ENCODE data around the gene RNF11.
"Not testable (repeated sequence)": the region's sequence is repeated elsewhere in the genome, so short reads cannot be mapped to it uniquely, and the experiment has no call there.

RNF11 gene, protein sequence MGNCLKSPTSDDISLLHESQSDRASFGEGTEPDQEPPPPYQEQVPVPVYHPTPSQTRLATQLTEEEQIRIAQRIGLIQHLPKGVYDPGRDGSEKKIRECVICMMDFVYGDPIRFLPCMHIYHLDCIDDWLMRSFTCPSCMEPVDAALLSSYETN
- 107 to 158 reads per million in 2 donors for total RNA-seq

- DNase-seq: peak; percentile 79 to 95 (median 89)
Measured at GRCh38 chr1:51235673-51236530, at the start of gene RNF11. Gene RNF11, plus strand, starts transcription at chr1:51236273. Its CDS starts 484 bp downstream, at chr1:51236757.

- DNase-seq: no peak
Measured at GRCh38 chr1:51188230-51188629, 47.8 kb upstream of the RNF11 start.

- DNase-seq: peak in 3 of 5 experiments; percentile 5 to 72 (median 17)
Measured at GRCh38 chr1:51189421-51190073, 46.5 kb upstream of the RNF11 start.

DNA sequence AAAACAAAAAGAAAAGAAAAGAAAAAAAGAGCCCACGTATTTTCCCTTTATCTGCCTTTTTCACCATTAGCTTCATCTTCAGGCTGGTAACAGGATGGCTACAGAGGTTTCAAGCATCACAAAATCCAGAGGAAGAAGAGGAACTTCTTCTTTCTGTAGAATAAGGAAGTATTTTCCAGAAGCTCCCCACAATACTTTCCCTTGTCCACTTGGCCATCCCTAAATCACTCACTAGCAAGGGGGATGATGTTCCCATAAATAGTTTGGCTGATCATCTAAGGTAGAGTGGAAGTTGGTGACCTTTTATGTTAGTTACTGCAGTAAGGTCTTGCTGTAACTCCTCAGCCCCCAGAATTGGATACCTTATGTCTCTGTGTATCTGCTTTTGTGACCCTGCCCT lies 45.1 kb upstream of the RNF11 start:
- DNase-seq: no peak

GRCh38 chr1:51192213-51192843 lies 43.7 kb upstream of the RNF11 start:
- peak in 4 of 5 experiments; percentile 2 to 73 (median 24) for DNase-seq

DNA sequence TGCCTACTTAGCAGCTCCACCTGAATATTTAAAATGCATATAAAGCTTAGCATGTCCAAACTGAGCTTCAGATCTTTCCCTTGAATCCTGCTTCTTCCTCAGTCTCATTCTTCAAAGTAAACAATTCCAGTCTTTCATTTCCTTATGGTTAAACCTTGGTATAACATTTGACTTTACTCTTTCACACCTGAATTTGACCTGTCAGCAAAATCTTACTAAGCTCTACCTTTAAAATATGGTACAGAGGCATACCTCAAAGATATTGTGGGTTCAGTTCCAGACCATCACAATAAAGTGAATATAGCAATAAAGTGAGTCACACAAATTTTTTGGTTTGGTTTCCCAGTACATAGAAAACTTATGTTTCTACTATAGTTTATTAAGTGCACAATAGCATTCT lies 42.5 kb upstream of the RNF11 start:
- peak in 1 of 5 experiments; percentile 24 for DNase-seq

- DNase-seq: peak in 1 of 5 experiments; percentile 66
Measured at GRCh38 chr1:51203121-51203873, 32.8 kb upstream of the RNF11 start.

DNA sequence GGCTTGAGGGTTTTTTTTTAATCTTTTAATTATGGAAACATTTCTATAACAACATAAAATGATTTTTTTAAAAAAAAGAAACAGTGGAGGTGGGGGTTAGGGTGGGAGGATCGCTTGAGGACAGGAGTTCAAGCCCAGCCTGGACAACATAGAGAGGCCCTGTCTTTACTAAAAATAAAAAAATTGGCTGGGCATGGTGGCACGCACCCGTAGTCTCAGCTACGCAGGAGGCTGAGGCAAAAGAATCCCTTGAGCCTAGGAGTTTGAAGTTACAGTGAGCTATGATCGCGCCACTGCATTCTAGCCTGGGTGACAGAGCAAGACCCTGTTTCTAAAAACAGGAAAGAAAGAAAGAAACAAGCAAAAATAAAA lies 32.2 kb upstream of the RNF11 start:
- no peak for DNase-seq

- no peak for DNase-seq
Measured at GRCh38 chr1:51210055-51210454, 26.0 kb upstream of the RNF11 start.

DNA sequence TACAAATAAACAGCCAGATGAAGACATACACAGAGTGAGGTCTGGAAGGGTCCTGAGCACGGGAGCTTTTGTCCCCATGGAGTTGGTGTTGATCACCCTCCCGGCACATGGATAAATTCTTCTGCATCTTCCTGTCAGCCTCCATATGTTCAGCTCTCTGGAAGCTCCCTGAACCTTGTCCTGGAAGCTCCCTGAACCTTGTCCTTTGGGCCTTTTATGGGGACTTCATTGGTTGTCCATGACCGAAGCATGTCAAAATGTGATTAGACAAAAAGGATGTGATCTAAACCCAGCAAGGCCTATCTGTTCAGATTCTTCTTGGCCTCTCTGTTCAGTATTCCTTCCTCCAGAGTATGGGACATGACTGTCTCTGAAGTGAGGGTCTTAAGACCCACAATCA lies 25.4 kb upstream of the RNF11 start:
- no peak for DNase-seq

DNA sequence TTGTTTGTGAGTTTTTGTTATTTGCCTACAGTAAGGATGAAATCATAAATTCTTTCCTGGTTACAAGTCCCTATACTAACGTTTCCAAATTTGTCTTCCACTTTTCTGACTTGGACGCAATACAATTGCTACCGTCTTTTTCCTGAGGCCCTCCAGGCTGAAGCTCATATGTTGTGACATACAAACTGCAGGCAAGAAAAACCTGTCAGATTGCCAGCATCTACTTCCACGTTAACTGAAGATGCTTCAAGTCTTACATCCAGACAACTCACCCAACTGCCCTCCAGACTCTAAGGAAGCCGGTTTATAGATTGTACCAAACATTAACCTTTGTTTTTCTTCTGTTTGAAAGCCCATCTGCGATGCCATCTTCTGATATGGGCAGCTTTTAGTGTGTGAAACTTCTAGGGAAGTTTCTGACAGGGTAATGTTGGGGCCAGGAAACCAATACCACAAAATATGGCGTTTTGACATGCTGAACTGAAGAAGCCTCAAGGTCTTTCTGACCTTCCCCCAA lies 21.4 kb upstream of the RNF11 start:
- DNase-seq: peak in 1 of 5 experiments; percentile 94

GRCh38 chr1:51215169-51215568 lies 20.9 kb upstream of the RNF11 start:
- peak in 1 of 5 experiments; percentile 19 for DNase-seq

GRCh38 chr1:51216631-51217030 lies 19.4 kb upstream of the RNF11 start:
- DNase-seq: no peak

GRCh38 chr1:51217101-51217500 lies 19.0 kb upstream of the RNF11 start:
- DNase-seq: no peak

- DNase-seq: no peak
Measured at GRCh38 chr1:51218570-51218969, 17.5 kb upstream of the RNF11 start.

- no peak for DNase-seq
Measured at GRCh38 chr1:51219022-51219421, 17.1 kb upstream of the RNF11 start.

DNA sequence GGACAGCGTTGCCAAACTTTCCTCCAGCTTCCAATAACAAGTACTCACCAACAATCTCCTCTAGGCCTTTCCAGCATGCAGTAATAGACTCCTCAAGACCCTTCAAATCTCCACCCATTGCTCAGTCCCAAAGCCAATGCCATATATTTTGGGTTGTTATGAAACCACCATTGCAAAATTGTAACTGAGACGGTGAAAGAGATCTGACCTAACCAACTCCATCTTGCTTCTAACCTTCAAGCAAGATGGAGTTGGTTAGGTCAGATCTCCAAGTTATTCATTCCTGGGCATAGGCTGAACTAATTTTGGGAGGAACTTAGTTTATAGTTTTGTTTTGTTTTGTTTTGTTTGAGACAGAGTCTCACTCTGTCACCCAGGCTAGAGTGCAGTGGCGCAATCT lies 14.5 kb upstream of the RNF11 start:
- DNase-seq: not testable (repeated sequence)

GRCh38 chr1:51222136-51222787 lies 13.8 kb upstream of the RNF11 start:
- DNase-seq: peak in 1 of 5 experiments; percentile 19

GRCh38 chr1:51222809-51223208 lies 13.3 kb upstream of the RNF11 start:
- DNase-seq: no peak

- no peak for DNase-seq
Measured at GRCh38 chr1:51224255-51224654, 11.8 kb upstream of the RNF11 start.

GRCh38 chr1:51227231-51227960 lies 8.7 kb upstream of the RNF11 start:
- not testable (repeated sequence) for DNase-seq
